HepG2 (cell line): ENCODE results near the gene COL9A2. TPM values are rescaled to one million over a fixed set of nuclear protein-coding genes. Genes with fewer than 3 reads are reported as not detected.

Source experiments
- ATAC-seq: fragments of 200-7000 bp; cut with Tn5 transposase; 3 replicates; pipeline ENCODE4 v1.9.1; 2020; ENCODE audit warnings: mild to moderate bottlenecking, moderate library complexity
- BruUV-seq: library from RNA; stranded (reverse); fragments of 400-500 nt; replicated peaks from 2 replicates; lab custom pipeline; 2021; lab: Mats Ljungman, UMichigan
- CTCF ChIA-PET: fragments of 300-600 bp; formaldehyde crosslinking; extraction: SDS; loops from one replicate; lab custom pipeline; 2021; ENCODE audit warnings: low total read pairs, inconsistent platforms, low intra/inter-chr PET ratio; lab: Yijun Ruan, JAX
- POLR2A ChIA-PET: fragments of 350-600 bp; sonication (Branson Sonifier 250); formaldehyde crosslinking; loops from one replicate; lab custom pipeline; 2020; ENCODE audit warnings: antibody characterized with exemption, inconsistent platforms; lab: Yijun Ruan, JAX
- DNase-seq: peaks from one replicate; pipeline ENCODE4 v3.0.0-alpha.2; 2015; ENCODE audit warnings: low spot score
- FAIRE-seq: peaks from 3 replicates; lab custom pipeline; 2011; peaks lifted over from hg19 to GRCh38; lab: Jason Lieb, UNC
- H2AFZ ChIP-seq: one replicate; pipeline ENCODE4 v1.6.1; 2011; ENCODE audit warnings: low read length, inconsistent platforms
- H3K27ac ChIP-seq: fragments of 300-600 bp; 3 replicates; pipeline ENCODE4 v1.8.0; 2011; ENCODE audit warnings: mixed run types, mild to moderate bottlenecking, mixed read lengths, low read length, inconsistent platforms; ENCODE audit not compliant: insufficient read depth; ENCODE audit errors: extremely low read length
- H3K27me3 ChIP-seq, 2 experiments: fragments of 200-600 bp in 1 of 2; 2 replicates in 1 of 2; 3 replicates in 1 of 2; pipeline versions ENCODE4 v1.6.0 to v1.8.0; 2011; ENCODE audit warnings: low read length in 2 of 2, mild to moderate bottlenecking in 2 of 2, moderate library complexity in 2 of 2, inconsistent platforms in 1 of 2; ENCODE audit not compliant: insufficient read depth in 2 of 2, control insufficient read depth in 1 of 2
- H3K36me3 ChIP-seq, 2 experiments: fragments of 200-600 bp in 1 of 2; replicated peaks in 1 of 2; 2 replicates in 1 of 2; 3 replicates in 1 of 2; pipeline versions ENCODE4 v1.5.1 to v1.8.0; 2011; ENCODE audit warnings: low read length in 2 of 2, inconsistent platforms in 1 of 2; ENCODE audit not compliant: insufficient read depth in 2 of 2, control insufficient read depth in 1 of 2
- H3K4me1 ChIP-seq: 2 replicates; pipeline ENCODE4 v1.5.1; 2012; ENCODE audit warnings: low read length, inconsistent platforms; ENCODE audit not compliant: insufficient read depth
- H3K4me2 ChIP-seq: 2 replicates; pipeline ENCODE4 v1.6.0; 2011; ENCODE audit warnings: low read depth, low read length, inconsistent platforms
- H3K4me3 ChIP-seq, 3 experiments: fragments of 200-600 bp in 1 of 3; sonication (generic), shearing (Covaris generic) in 1 of 3; replicated peaks in 1 of 3; 2 replicates each; pipeline ENCODE4 v1.5.1; 2011 to 2016; ENCODE audit warnings: low read length in 3 of 3, inconsistent platforms in 2 of 3, low read depth in 2 of 3, mild to moderate bottlenecking in 2 of 3, control low read depth in 1 of 3, mixed read lengths in 1 of 3; ENCODE audit not compliant: insufficient read depth in 1 of 3
- H3K79me2 ChIP-seq: one replicate; pipeline ENCODE4 v1.6.1; 2011; ENCODE audit warnings: low read length, inconsistent platforms; ENCODE audit not compliant: insufficient read depth
- H3K9ac ChIP-seq: 2 replicates; pipeline ENCODE4 v1.6.0; 2011; ENCODE audit warnings: mild to moderate bottlenecking, low read depth, low read length, inconsistent platforms; ENCODE audit not compliant: insufficient read depth
- H3K9me3 ChIP-seq: 2 replicates; pipeline ENCODE4 v1.5.1; 2012; ENCODE audit warnings: mild to moderate bottlenecking, low read length
- H4K20me1 ChIP-seq: 2 replicates; pipeline ENCODE4 v1.6.0; 2011; ENCODE audit warnings: inconsistent platforms, mild to moderate bottlenecking, low read length, moderate library complexity; ENCODE audit not compliant: insufficient read depth
- AGO2 ChIP-seq: fragments of 200-400 bp; formaldehyde crosslinking; optimal IDR thresholded peaks from 2 replicates; pipeline ENCODE3; 2017; ENCODE audit warnings: mild to moderate bottlenecking, low read depth, low read length, moderate library complexity
- CREM ChIP-seq, 2 experiments: sonication (generic) in 1 of 2; formaldehyde crosslinking in 1 of 2; IDR thresholded peaks; 2 replicates each; pipeline versions ENCODE4 v1.4.0 to v1.6.1; 2016 to 2020; ENCODE audit warnings: antibody characterized with exemption in 1 of 2, mild to moderate bottlenecking in 1 of 2, missing genetic modification reagents in 1 of 2
- EEA1 ChIP-seq: sonication (generic); formaldehyde crosslinking; IDR thresholded peaks from 2 replicates; pipeline ENCODE4 v1.5.1; 2020; ENCODE audit warnings: mild to moderate bottlenecking, missing genetic modification reagents, borderline replicate concordance
- ESRRA ChIP-seq: sonication (generic); formaldehyde crosslinking; IDR thresholded peaks from 2 replicates; pipeline ENCODE4 v1.5.1; 2020; ENCODE audit warnings: mild to moderate bottlenecking, low read depth, missing genetic modification reagents
- GLI4 ChIP-seq: sonication (generic); formaldehyde crosslinking; IDR thresholded peaks from 2 replicates; pipeline ENCODE4 v1.5.1; 2020; ENCODE audit warnings: missing genetic modification reagents, mild to moderate bottlenecking, moderate library complexity, borderline replicate concordance
- HINFP ChIP-seq: sonication (generic); formaldehyde crosslinking; IDR thresholded peaks from 2 replicates; pipeline ENCODE4 v1.4.0; 2020; ENCODE audit warnings: low read depth, mild to moderate bottlenecking, missing genetic modification reagents
- HNF4A ChIP-seq: sonication (generic); formaldehyde crosslinking; IDR thresholded peaks from 2 replicates; pipeline ENCODE4 v1.4.0; 2020; ENCODE audit warnings: missing genetic modification reagents
- MBD4 ChIP-seq: IDR thresholded peaks from 2 replicates; pipeline ENCODE4 v1.6.1; 2012; ENCODE audit warnings: low read length, inconsistent platforms, borderline replicate concordance
- TBX2 ChIP-seq: sonication (generic); formaldehyde crosslinking; IDR thresholded peaks from 2 replicates; pipeline ENCODE4 v1.5.0; 2020; ENCODE audit warnings: missing genetic modification reagents, mild to moderate bottlenecking, borderline replicate concordance
- TRAFD1 ChIP-seq: sonication (generic); formaldehyde crosslinking; IDR thresholded peaks from 2 replicates; pipeline ENCODE4 v1.5.1; 2020; ENCODE audit warnings: missing genetic modification reagents, mild to moderate bottlenecking, borderline replicate concordance
- ZFX ChIP-seq: sonication (generic); formaldehyde crosslinking; IDR thresholded peaks from 2 replicates; pipeline ENCODE4 v1.4.0; 2020; ENCODE audit warnings: mild to moderate bottlenecking, low read depth, missing genetic modification reagents, moderate library complexity
- ZNF746 ChIP-seq: sonication (generic); formaldehyde crosslinking; IDR thresholded peaks from 2 replicates; pipeline ENCODE4 v1.8.0; 2022; ENCODE audit warnings: mild to moderate bottlenecking, missing genetic modification reagents
- WGBS: methylation state at CpG from one replicate; pipeline ENCODE4 v1.1.6; 2017; ENCODE audit warnings: low lambda C conversion rate; 5-methylcytosine and 5-hydroxymethylcytosine counted together
- in situ Hi-C: cut with HindIII; loops from 2 replicates; pipeline ENCODE4 v1.10.0; 2017; ENCODE audit warnings: low pct_unique_long_range_greater_than_20kb; ENCODE audit not compliant: extremely low pct_ligation_motif_present
- intact Hi-C: fragments of 100-400 bp; cut with micrococcal nuclease; formaldehyde crosslinking; loops from one replicate; pipeline ENCODE4 v1.10.0; 2022; ENCODE audit not compliant: unreplicated experiment
- polyA plus RNA-seq, 8 experiments: library from polyadenylated mRNA; depleted of rRNA in 3 of 8; stranded (reverse) in 7 of 8; unstranded in 1 of 8; fragments of >200 nt; fragmentation: Illumina TruSeq in 4 of 8; extraction: Trizol in 4 of 8; gene quantifications; 2 replicates each; pipeline versions ENCODE4 v1.2.1 to v1.2.3, GENCODE V29; 2011 to 2016; ENCODE audit warnings: low read depth in 4 of 8, missing spikeins in 1 of 8, mixed read lengths in 1 of 8; ENCODE audit not compliant: insufficient read depth in 1 of 8
- total RNA-seq, 5 experiments: library from RNA; depleted of rRNA; stranded (reverse); fragments of >200 nt; fragmentation: Illumina TruSeq; extraction: Trizol; gene quantifications; 2 replicates each; pipeline ENCODE4 v1.2.3, GENCODE V29; 2016; ENCODE audit warnings: low read depth in 1 of 5
- TF ChIP-seq, protein P1 (sequence below): sonication (generic); formaldehyde crosslinking; IDR thresholded peaks from 2 replicates; pipeline ENCODE4 v1.4.0; 2020; ENCODE audit warnings: missing genetic modification reagents, borderline replicate concordance

The COL9A2 gene
- total and polyA plus RNA-seq, 2 of the 13 experiments (the other 11 are each of a cell fraction or from before 2014, with no cell fraction given), result 20.2 to 26.9 TPM

DNA sequence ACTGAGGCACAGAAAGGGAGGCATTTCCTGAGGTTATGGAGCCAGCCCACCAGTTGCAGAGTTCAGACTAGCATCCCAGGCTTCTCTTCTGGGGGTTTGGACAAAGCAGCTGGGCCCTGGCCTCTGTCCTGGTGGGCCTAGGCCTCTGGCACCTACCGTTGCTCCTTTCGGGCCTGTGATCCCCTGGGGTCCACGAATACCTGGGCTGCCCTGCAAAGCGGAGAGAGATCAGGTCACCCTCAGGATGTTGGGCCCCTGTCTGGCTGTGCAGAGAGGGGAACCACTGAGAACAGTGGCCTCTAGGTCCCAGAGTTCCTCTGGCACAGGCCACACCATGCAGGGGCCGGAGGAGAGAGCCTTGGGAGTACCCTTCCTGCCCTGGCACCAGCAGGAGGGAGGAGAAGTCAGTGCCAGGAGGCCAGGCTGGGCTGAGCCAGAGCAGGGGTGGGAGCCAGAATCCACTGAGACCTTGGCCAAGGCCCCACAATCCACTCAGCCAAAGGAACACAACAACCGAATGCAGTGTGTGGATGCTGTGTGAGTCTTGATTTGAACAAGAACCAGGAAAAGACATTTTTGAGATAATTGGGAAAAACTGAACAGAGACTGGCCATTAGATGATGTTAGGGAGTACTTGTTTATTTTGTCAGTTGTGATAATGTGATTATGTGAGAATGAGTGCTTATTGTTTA lies 8.9 kb downstream of the COL9A2 start:
- POLR2A ChIA-PET, result no interaction called here
- in situ Hi-C loops (no loop called here), intact Hi-C loops (no loop called here)
- peak; percentile 40 for TF ChIP-seq AGO2
- no peak for TF ChIP-seq ZNF746 (CRISPR knock-in tag)
- Histone ChIP-seq H3K4me3 (no peak overlapping the region), H3K9ac (no peak overlapping the region), H3K27me3 (no peaks in the 10 kb centered on the region), H3K79me2 (no peaks in the 10 kb centered on the region), H3K36me3 (peaks cover 1 to 12% of the 10 kb centered on the region in 2 experiments; a peak in 1 of 5 replicates), H3K4me2 (no peak overlapping the region), H3K27ac (no peak overlapping the region), H4K20me1 (no peaks in the 10 kb centered on the region), H2AFZ (no peak overlapping the region), H3K9me3 (no peaks in the 10 kb centered on the region), H3K4me1 (peaks cover 11% of the 10 kb centered on the region)
- 92% methylated on average over 5 of the region's 6 CpGs for WGBS
- DNase-seq (no peak), ATAC-seq (no peak), FAIRE-seq (no peak)
- CTCF ChIA-PET, result no interaction called here
- no TSS peak for BruUV-seq

DNA sequence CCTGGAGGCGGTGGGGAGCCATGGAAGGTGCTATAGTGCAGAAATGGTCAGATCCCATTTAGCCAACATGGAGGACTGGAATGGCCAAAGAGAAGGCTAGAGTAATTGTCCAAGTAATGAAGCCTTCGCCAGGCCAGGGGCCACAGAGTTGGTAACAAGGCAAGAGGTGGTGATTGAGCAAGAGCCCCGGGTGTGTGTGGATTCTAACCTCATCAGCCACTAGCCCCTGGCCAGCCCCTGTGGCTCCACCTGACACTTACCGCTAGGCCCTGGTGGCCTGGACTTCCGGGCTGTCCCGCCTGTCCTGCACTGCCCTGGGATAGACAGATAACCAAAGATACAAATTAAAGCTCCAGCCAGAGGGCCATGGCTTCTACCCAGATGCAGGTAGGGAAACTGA lies 9.9 kb downstream of the COL9A2 start:
- Histone ChIP-seq H3K4me1 (0 out of 2 replicates have a peak, but pooled peaks cover 1% of the 10 kb centered on the region), H3K27ac (no peak overlapping the region), H3K27me3 (no peaks in the 10 kb centered on the region), H3K79me2 (no peaks in the 10 kb centered on the region), H3K9ac (no peak overlapping the region), H2AFZ (no peak overlapping the region), H3K4me3 (no peak overlapping the region), H3K4me2 (no peak overlapping the region), H3K36me3 (peaks cover 1 to 12% of the 10 kb centered on the region in 2 experiments; a peak in 1 of 5 replicates), H4K20me1 (no peaks in the 10 kb centered on the region), H3K9me3 (no peaks in the 10 kb centered on the region)
- CTCF ChIA-PET, result no interaction called here
- ATAC-seq (no peak), DNase-seq (no peak), FAIRE-seq (no peak)
- intact Hi-C loops, result no loop called here
- no TSS peak for BruUV-seq
- POLR2A ChIA-PET, result no interaction called here
- WGBS, result 84% methylated on average over 3 of the region's 6 CpGs
- in situ Hi-C loops, result no loop called here
- TF ChIP-seq HINFP (CRISPR knock-in tag) (no peak), GLI4 (CRISPR knock-in tag) (no peak), TBX2 (CRISPR knock-in tag) (no peak), CREM (IDR thresholded peaks at IDR 0.05) (no peak), CREM (CRISPR knock-in tag; IDR thresholded peaks at IDR 0.05) (no peak), EEA1 (CRISPR knock-in tag) (no peak), HNF4A (CRISPR knock-in tag) (no peak), TRAFD1 (CRISPR knock-in tag) (no peak), MBD4 (no peak), ESRRA (no peak), ZFX (no peak)
- TF ChIP-seq, protein P1, sequence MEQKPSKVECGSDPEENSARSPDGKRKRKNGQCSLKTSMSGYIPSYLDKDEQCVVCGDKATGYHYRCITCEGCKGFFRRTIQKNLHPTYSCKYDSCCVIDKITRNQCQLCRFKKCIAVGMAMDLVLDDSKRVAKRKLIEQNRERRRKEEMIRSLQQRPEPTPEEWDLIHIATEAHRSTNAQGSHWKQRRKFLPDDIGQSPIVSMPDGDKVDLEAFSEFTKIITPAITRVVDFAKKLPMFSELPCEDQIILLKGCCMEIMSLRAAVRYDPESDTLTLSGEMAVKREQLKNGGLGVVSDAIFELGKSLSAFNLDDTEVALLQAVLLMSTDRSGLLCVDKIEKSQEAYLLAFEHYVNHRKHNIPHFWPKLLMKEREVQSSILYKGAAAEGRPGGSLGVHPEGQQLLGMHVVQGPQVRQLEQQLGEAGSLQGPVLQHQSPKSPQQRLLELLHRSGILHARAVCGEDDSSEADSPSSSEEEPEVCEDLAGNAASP (CRISPR knock-in tag), result no peak
